ENCODE data around the gene SLC25A51. TPM values are rescaled to one million over a fixed set of nuclear protein-coding genes. Genes with fewer than 3 reads are reported as not detected.
A peak's percentile ranks its signal among the peaks of the same experiment; 100 is the strongest.

The SLC25A51 gene
- total RNA-seq, 1 experiment from 2014 or later, result 12.9 TPM

DNA sequence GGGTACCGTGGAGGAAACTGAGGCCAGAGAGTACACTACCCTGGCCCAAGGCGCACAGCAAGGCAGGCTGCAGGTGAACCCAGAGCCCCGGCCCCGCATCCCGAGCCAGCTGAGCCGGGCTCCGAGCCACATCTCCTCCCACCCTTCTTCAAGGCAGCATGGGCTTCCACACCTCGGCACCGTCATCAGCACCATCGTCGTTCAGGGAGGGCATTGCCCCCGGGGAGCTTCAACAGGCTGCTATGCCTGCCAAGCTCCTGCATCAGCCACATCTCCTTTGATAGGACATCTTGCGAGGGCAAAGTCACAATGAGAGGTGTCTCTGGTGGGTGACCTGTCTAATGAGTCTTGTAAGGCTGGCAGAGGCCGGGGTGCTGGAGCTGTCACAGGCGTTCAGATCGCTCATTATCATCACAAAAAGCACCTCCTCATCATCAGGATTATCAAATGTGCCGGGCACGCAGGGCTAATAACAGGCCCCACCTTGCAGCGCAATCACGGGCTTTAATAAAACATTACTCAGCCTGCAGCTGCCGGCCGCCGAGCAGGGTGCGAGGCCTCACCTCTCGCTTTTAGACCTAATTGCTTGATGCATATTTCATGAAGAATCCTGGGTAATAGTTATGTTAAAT is 20.0 kb upstream of the SLC25A51 start:
- no peak overlapping the region for H3K56ac ChIP-seq (ENCODE audit: insufficient read length, low read depth, low read length)
- H3K9ac ChIP-seq (ENCODE audit: extremely low read depth, insufficient read length, low read length), result no peak overlapping the region
- H3K79me1 ChIP-seq (ENCODE audit: insufficient read depth, low read depth, low read length, poor library complexity, severe bottlenecking), result no peaks in the 10 kb centered on the region
- no peak overlapping the region for H3K4ac ChIP-seq (ENCODE audit: low read depth, low read length)
- no peaks in the 10 kb centered on the region; the same call in 1 of the 2 replicates for H3K27me3 Mint-ChIP-seq (ENCODE audit: low read depth)
- no peaks in the 10 kb centered on the region for H3K23me2 ChIP-seq (ENCODE audit: insufficient read length, low read depth, low read length, poor library complexity, severe bottlenecking)
- no peak overlapping the region; a peak in 2 of 5 replicates for H3K4me3 Mint-ChIP-seq
- no peak overlapping the region for H2AK5ac ChIP-seq (ENCODE audit: insufficient read length, low read length)
- no peak overlapping the region for H2BK20ac ChIP-seq (ENCODE audit: low read depth, low read length, poor library complexity, severe bottlenecking)
- no peaks in the 10 kb centered on the region for H3K9me3 ChIP-seq (ENCODE audit: control insufficient read depth, low read depth, low read length)
- H3K9me3 Mint-ChIP-seq, result no peaks in the 10 kb centered on the region
- H2BK12ac ChIP-seq (ENCODE audit: insufficient read length, low read depth, low read length), result no peak overlapping the region
- no peaks in the 10 kb centered on the region for H4K20me1 ChIP-seq (ENCODE audit: control insufficient read depth, insufficient read depth, insufficient read length)
- H3K4me1 ChIP-seq (ENCODE audit: insufficient read depth, low read length), result no peaks in the 10 kb centered on the region; the same call in 1 of the 2 replicates
- H4K5ac ChIP-seq (ENCODE audit: insufficient read length, low read depth, low read length), result no peak overlapping the region
- H3K14ac ChIP-seq (ENCODE audit: insufficient read depth, low read length), result no peak overlapping the region
- no peak overlapping the region for H4K91ac ChIP-seq (ENCODE audit: insufficient read length, low read depth, low read length)
- no peak for DNase-seq
- peak overlapping the region in 1 of 3 experiments; percentile 32; a peak in 2 of 7 replicates for H3K27ac Mint-ChIP-seq
- H3K79me2 ChIP-seq (ENCODE audit: insufficient read depth, low read length), result no peaks in the 10 kb centered on the region
- H2AFZ ChIP-seq (ENCODE audit: low read length), result no peak overlapping the region
- H2BK5ac ChIP-seq (ENCODE audit: insufficient read length, low read length), result no peak overlapping the region
- H3K18ac ChIP-seq (ENCODE audit: insufficient read length, low read depth, low read length), result no peak overlapping the region
- TF ChIP-seq CTCF (conservative IDR thresholded peaks at IDR 0.05), result no peak
- no CpG with 5 or more reads among the region's 25 CpGs for WGBS (ENCODE audit: extremely low coverage, insufficient read length, low lambda C conversion rate)
- no peak overlapping the region for H3K27ac ChIP-seq (ENCODE audit: insufficient read length, low read depth, low read length)
- H3K27me3 ChIP-seq (ENCODE audit: insufficient read depth, low read length), result no peaks in the 10 kb centered on the region
- H3K4me1 Mint-ChIP-seq, result peaks cover 63 to 74% of the 10 kb centered on the region in 2 experiments
- no peak overlapping the region for H3K23ac ChIP-seq (ENCODE audit: insufficient read length, low read depth, low read length)
- H4K8ac ChIP-seq (replicated peaks; ENCODE audit: insufficient read length, low read depth, low read length), result no peak overlapping the region
- no peak overlapping the region for H3K4me2 ChIP-seq (ENCODE audit: insufficient read depth, insufficient read length, low read length)
- no peak overlapping the region for H2BK120ac ChIP-seq (ENCODE audit: low read depth, low read length, poor library complexity, severe bottlenecking)
- no peak overlapping the region for H2BK15ac ChIP-seq (ENCODE audit: low read depth, low read length)
- no peaks in the 10 kb centered on the region for H3K36me3 Mint-ChIP-seq (ENCODE audit: insufficient read depth in 1 of 3, low read depth in 3 of 3)
- no peak overlapping the region for H3T11ph ChIP-seq (ENCODE audit: low read length)

All from H9 (cell line).